ENCODE measurements around the gene NT5DC1.

DNA sequence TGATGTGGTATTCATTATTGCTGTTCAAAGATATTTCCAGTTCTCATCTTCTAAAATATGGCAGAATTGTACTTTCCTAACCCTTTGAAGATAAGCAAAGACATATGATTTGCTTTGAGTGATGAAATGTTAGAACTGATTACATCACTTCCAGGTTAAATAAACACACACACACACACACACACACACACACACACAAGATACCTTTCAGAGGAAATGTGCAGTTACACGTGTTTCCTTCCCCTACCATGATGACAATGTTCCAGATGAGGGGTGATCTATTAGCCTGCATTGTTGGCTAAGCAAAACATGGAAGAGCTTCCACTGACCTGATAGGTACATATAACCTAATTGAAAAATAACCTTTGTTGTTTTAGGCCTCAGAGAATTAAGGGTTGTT is 28.3 kb upstream of the NT5DC1 start:
- TF ChIP-seq, protein P1, sequence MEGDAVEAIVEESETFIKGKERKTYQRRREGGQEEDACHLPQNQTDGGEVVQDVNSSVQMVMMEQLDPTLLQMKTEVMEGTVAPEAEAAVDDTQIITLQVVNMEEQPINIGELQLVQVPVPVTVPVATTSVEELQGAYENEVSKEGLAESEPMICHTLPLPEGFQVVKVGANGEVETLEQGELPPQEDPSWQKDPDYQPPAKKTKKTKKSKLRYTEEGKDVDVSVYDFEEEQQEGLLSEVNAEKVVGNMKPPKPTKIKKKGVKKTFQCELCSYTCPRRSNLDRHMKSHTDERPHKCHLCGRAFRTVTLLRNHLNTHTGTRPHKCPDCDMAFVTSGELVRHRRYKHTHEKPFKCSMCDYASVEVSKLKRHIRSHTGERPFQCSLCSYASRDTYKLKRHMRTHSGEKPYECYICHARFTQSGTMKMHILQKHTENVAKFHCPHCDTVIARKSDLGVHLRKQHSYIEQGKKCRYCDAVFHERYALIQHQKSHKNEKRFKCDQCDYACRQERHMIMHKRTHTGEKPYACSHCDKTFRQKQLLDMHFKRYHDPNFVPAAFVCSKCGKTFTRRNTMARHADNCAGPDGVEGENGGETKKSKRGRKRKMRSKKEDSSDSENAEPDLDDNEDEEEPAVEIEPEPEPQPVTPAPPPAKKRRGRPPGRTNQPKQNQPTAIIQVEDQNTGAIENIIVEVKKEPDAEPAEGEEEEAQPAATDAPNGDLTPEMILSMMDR (IDR thresholded peaks at IDR 0.05) = no peak
- no peak for TF ChIP-seq USF2 (IDR thresholded peaks at IDR 0.05; ENCODE audit: borderline replicate concordance, low read depth, low read length)
- TF ChIP-seq RXRA (IDR thresholded peaks at IDR 0.05; ENCODE audit: borderline replicate concordance, low read depth) = no peak
- no peak for TF ChIP-seq POLR2AphosphoS5 (IDR thresholded peaks at IDR 0.05; ENCODE audit: low read depth, low read length)
- no peak for TF ChIP-seq TCF12 (IDR thresholded peaks at IDR 0.05)
